ENCODE results near the gene ADGRE3.
"Not testable (repeated sequence)": the region's sequence is repeated elsewhere in the genome, so short reads cannot be mapped to it uniquely, and the experiment has no call there.

ADGRE3 gene

GRCh38 chr19:14661372-14661924 is 13.2 kb downstream of the ADGRE3 start:
- peak; percentile 61 for DNase-seq

GRCh38 chr19:14659874-14660489 is 14.7 kb downstream of the ADGRE3 start:
- DNase-seq: no peak

DNA sequence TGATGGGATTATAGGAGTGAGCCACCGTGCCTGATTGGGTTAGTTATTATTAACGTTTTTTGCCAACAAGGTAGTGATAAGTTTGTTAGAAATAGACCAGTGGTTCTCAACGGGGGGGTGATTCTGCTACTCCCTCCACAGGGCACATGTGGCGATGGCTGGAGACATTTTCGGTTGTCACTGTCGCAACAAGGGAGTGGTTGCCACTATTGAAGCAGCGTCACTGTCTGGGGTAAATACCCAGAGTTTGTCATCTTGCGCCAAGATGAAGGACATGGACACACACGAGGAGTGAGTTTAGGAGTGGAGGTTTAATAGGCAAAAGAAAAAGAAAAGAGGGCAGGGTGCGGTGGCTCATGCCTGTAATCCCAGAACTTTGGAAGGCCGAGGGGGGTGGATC is 18.9 kb downstream of the ADGRE3 start:
- DNase-seq: no peak

GRCh38 chr19:14654786-14655560 is 19.7 kb downstream of the ADGRE3 start:
- DNase-seq: no peak

DNA sequence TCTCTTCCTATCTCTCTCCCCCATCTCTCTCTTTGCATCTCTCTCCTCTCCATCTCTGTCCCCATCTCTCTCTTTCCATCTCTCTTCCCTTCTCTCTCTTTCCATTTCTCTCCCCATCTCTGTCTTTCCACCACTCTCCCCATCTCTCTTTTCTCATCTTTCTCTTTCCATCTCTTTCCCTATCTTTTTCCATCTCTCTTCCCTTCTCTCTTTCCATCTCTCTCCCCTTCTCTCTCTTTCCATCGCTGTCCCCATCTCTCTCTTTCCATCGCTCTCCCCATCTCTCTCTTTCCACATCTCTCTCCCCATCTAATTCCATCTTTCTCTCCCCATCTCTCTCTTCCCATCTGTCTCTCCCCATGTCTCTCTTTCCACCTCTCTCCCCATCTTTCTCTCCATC is 24.5 kb downstream of the ADGRE3 start:
- no peak for DNase-seq

DNA sequence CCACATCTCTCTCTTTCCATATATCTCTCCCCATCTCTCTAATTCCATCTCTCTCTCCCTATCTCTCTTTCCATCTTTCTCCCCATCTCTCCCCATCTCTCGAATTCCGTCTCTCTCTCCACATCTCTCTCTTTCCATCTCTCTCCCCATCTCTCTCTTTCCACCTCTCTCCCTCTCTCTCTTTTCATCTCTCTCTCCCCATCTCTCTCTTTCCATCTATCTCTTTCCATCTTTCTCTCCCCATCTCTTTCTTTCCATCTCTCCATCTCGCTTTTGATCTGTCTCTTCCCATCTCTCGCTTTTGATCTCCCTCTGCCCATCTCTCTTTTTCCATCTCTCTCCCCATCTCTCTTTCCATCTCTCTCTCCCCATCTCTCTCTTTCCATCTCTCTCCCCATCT is 25.6 kb downstream of the ADGRE3 start:
- no peak for DNase-seq

DNA sequence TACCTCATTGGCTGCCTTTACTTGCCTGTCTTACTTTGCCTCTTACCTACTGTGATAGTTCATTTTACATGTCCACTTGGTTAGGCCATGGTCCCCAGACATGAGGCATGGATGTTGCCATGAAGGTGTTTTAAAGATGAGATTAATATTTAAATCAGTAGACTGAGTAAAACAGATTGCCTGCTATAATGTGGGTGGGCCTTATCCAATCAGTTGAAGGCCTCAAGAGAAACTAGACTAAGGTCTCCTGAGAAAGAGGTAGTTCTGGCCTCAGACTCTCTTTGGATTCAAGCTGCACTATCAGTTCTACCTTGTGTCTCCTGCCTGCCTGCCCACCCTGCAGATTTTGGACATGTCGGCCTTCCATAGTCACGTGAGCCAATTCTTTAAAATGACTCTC is 26.1 kb downstream of the ADGRE3 start:
- no peak for DNase-seq

- no peak for DNase-seq
Observed at GRCh38 chr19:14639536-14640277, 34.9 kb downstream of the ADGRE3 start.

DNA sequence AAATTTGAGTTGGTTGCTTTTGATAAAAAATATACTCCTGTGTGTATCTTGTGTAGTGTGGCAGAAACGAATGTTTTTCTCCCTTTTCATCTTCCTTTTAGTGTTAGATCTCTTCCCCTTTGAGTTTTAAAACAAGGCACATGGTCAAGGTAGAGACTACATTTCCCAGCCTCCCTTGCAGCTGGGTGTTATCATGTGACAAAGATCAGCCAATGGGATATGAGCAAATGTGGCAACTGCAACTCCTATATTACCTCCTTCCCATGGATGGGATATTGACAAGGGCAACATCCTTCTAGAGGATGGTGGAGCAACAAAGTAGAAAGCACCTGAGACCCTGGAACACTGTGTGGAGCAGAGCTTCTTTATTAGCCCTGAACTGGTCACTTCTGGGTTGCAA is 42.4 kb downstream of the ADGRE3 start:
- peak; percentile 82 for DNase-seq

DNA sequence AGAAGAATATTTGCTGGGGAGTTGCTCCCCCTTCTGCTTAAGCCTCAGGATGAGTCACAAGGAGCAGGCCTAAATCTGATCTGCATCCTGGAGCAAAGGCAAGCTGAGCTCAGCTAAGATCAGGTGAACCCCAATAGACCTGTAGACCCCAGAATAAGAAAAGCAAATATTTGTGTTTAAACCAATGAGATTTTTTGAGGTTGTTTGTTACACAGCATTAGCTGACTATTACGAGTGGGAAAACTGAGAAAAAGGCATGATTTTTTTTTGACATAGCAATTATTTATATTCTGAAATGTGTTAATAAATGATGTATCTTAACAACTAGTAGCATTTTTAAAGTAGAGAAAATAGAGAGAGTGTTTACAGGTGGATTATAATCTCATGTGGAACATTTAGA is 45.1 kb downstream of the ADGRE3 start:
- DNase-seq: no peak

DNA sequence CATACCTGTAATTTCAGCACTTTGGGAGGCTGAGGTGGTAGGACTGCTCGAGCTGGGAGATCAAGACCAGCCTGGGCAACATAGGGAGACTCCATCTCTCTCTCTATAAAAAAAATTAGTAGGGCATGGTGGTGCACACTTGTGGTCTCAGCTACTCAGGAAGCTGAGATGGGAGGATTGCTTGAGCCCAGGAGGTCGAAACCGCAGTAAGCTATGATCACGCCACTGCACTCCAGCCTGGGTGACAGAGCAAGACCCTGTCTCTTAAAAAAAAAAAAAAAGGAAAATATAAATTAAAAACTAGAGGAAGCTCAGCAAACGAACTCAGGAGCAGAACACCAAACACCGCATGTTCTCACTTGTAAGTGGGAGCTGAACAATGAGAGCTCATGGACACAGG is 50.2 kb downstream of the ADGRE3 start:
- not testable (repeated sequence) for DNase-seq

DNA sequence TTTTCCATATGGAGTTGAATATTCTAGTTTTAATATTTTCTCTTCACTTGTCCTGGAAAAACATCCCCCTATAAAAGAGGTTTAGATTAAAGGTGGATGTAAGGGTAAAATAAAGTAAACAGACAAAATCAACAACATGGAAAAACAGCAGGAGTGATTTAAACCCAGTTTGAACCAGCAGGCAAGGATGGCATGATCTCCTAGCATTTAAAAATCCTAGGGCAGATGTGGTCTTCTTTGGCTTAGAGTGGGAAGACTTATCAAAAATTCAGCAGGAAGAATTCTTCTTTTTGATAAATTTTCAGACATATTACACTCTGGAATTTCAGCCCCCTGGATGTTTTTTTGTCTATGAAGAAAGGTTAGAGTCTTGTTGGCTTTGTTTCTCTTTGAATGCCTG is 55.2 kb downstream of the ADGRE3 start:
- no peak for DNase-seq

- no peak for DNase-seq
Observed at GRCh38 chr19:14616407-14616806, 58.2 kb downstream of the ADGRE3 start.

- DNase-seq: no peak
Observed at GRCh38 chr19:14615623-14616022, 59.0 kb downstream of the ADGRE3 start.

GRCh38 chr19:14614099-14614412 is 60.6 kb downstream of the ADGRE3 start:
- DNase-seq: peak; percentile 98

- not testable (repeated sequence) for DNase-seq
Observed at GRCh38 chr19:14613399-14614098, 61.1 kb downstream of the ADGRE3 start.

GRCh38 chr19:14612657-14613056 is 62.0 kb downstream of the ADGRE3 start:
- DNase-seq: no peak

- DNase-seq: not testable (repeated sequence)
Observed at GRCh38 chr19:14612242-14612641, 62.4 kb downstream of the ADGRE3 start.

DNA sequence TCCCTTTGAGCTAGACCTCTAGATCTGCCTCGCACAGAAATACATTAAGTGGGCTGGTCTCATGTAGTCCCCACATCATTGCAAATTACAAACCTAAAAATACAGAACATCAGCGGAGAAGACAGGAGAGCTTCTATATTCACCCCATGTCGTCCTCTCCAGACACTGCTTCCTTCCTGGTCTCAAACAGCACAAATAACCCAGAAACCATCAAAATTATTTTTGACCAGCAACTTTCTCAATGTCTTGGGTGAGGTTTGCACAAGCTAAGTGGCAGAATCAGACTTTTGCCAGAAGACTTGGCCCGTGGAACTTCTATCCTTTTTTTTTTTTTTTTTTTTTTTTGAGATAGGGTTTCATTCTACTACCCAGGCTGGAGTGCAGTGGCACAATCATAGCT is 63.6 kb downstream of the ADGRE3 start:
- no peak for DNase-seq

GRCh38 chr19:14606627-14607026 is 68.0 kb downstream of the ADGRE3 start:
- DNase-seq: no peak

GRCh38 chr19:14603990-14604387 is 70.7 kb downstream of the ADGRE3 start:
- no peak for DNase-seq

DNA sequence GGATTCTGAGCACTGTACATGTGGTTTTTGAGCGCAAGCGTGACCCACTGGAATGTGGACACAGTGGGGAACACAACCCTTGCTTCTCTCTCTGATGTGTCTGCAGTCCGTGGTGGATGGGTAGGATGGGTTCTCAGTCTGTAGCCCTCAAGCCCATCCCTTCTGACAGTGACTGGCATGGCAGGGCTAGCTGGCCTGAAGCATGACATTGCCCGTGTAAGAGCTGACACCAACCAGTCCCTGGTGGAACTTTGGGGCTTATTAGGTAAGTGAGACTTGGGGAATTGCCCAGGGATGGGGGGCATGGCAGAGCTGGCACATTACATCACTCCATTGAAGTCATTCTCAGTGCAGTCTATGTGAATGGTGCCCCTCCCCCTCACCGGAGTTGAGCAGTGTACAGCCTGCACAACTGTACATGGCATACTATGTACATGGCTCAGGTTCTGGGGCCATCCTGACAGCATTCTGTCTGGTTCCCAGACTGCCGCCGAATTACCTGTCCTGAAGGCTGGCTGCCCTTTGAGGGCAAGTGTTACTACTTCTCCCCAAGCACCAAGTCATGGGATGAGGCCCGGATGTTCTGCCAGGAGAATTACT is 75.0 kb downstream of the ADGRE3 start:
- no peak for DNase-seq

DNA sequence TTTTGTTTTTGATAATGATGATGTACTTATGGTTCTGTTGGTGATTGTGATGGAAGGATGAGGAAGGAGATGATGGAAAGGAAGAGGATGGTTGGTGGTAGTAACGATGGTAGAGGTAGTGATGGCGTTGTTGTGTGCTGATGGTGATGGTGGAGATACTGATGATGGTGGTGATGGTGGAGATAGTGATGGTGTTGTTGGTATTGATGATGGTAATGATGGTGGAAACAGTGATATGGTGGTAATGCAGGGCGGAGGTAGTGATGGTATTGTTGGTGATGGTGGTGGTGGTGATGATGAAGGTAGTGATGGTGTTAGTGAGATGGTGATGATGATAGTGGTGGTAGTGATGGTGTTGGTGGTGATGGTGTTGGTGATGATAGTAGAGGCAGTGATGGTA is 79.1 kb downstream of the ADGRE3 start:
- no peak for DNase-seq
